HG03469 (cell line): ENCODE data around the gene TBXT.

Experiments used
- ATAC-seq: cut with Tn5 transposase; IDR thresholded peaks from one replicate; pipeline ENCODE4 v1.9.1; 2021; ENCODE audit warnings: mild to moderate bottlenecking, moderate library complexity, moderate number of reproducible peaks; ENCODE audit not compliant: unreplicated experiment

TBXT gene

GRCh38 chr6:166121726-166122125 is 45.9 kb downstream of the TBXT start:
- ATAC-seq: no peak

GRCh38 chr6:166119116-166119911 is 48.3 kb downstream of the TBXT start:
- no peak for ATAC-seq

- no peak for ATAC-seq
Measured at GRCh38 chr6:166115609-166116008, 52.0 kb downstream of the TBXT start.

- no peak for ATAC-seq
Measured at GRCh38 chr6:166112580-166112979, 55.1 kb downstream of the TBXT start.

GRCh38 chr6:166109608-166110007 is 58.0 kb downstream of the TBXT start:
- ATAC-seq: no peak
